NCI-H2107 (cell line): Measurements from ENCODE around the gene MBOAT1.

Experiments
- DNase-seq: peaks from one replicate; lab custom pipeline; 2025; lab: John Stamatoyannopoulos, UW

MBOAT1 gene

DNA sequence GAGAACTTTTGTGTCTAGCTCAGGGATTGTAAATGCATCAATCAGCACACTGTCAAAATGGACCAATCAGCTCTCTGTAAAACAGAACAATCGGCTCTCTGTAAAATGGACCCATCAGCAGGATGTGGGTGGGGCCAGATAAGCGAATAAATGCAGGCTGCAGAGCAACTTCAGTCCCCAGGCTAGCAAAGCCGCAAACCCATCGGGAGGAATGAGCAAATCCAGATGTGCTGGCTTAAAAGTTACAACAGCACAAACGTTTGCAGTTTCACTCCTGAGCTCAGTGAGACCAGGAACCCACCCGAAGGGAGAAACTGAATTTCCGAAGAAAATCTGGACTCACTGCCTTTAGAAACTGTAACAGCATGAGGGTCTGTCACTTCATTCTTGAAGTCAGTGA is 21.9 kb upstream of the MBOAT1 start:
- no peak for DNase-seq

DNA sequence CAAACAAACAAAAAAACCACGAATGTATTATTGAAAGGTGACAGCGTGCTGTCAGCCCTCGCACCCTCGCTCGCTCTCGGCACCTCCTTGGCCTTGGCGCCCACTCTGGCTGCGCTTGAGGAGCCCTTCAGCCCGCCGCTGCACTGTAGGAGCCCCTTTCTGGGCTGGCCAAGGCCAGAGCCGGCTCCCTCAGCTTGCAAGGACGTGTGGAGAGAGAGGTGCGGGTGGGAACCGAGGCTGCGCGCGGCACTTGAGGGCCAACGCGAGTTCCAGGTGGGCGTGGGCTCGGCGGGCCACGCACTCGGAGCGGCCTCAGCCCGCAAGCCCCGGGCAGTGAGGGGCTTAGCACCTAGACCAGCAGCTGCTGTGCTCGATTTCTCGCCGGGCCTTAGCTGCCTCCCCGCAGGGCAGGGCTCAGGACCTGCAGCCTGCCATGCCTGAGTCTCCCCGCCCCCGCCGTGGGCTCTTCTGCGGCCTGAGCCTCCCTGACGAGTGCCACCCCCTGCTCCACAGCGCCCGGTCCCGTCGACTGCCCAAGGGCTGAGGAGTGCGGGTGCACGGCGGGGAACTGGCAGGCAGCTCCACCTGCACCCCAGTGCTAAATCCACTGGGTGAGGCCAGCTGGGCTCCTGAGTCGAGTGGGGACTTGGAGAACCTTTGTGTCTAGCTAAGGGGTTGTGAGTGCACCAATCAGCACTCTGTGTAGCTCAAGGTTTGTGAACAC is 20.9 kb upstream of the MBOAT1 start:
- no peak for DNase-seq

DNA sequence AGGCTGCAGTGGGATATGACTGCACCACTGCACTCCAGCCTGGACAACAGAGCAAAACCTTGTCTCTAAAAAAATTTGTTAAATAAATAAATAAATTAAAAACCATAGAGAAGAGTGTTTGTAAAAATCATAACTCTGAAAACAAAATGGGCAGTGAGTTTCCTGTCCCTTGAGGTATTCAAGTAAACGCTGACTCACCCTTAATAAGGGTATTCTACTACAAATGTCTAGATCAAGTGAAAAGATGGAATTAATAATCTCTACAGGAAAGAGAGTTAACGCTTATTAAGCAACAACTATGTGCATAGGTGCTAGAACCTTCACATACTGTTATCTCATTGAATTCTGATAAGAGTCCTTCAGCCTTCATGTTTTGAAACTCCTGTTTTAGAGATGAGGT is 19.9 kb upstream of the MBOAT1 start:
- DNase-seq: no peak

DNA sequence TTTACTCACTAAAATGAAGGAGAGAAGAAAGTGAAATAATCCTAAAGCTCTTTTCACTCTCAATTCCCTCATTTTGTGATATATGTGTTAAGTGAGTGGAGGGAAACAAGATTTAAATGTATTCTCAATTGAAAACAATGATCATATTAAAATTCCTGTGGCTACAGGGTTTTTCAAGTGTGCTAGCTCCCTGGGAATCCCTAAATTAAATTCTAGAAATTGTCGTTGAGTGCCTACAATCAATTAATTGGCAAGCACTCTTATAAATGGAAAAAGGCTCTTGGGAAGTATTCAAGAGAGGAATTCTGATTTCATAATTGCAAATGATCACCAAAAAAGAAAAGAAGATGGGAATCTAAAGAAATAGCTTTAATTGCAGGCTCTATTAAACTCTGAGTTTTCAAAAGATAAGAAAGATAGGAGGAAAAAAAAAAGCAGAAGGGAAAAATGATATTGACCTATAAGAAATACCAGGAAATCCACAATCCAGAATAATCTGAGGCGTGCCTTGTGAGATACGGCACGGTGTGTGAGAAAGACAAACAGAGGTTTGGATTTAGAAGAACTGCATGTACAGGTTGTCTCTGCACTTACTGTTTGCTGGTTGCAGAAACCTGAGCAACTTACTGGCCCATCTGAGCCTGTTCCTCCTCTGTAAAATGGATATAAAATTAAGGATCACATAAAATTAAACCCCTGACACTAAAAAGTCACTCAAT is 18.3 kb upstream of the MBOAT1 start:
- DNase-seq: no peak

DNA sequence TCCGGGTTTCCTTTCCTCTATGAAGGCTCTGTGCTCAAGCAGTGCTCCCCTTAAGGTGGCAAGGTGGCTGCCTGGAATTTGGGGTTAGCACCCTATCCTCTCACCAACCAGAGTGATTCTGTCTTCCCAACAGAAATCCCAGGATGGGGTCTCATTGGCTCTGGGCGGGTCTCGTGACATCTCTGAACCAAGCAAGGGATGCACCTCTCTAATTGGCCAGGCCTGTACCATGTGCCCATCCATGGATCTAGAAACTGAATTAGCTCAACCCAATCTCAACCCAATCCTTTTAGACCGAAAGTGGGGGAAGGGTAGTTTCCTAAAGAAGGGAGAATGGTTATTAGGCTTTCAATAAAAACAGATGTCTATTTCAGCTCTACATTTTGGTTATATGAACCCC is 17.6 kb upstream of the MBOAT1 start:
- DNase-seq: no peak

DNA sequence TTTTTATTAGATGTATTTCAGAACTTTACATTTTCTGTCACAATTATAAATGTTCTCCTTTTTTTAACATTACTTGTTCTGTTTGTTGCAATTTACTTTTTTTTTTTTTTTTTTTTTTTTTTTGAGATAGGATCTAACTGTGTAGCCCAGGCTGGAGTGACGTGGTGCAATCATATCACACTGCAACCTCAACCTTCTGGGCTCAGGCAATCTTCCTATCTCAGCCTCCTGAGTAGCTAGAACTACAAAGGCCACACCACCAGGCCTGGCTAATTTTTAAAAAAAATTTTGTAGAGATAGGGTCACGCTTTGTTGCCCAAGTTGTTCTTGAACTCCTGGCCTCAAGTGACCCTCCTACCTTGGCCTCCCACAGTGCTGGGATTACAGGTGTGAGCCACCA is 15.1 kb upstream of the MBOAT1 start:
- no peak for DNase-seq

DNA sequence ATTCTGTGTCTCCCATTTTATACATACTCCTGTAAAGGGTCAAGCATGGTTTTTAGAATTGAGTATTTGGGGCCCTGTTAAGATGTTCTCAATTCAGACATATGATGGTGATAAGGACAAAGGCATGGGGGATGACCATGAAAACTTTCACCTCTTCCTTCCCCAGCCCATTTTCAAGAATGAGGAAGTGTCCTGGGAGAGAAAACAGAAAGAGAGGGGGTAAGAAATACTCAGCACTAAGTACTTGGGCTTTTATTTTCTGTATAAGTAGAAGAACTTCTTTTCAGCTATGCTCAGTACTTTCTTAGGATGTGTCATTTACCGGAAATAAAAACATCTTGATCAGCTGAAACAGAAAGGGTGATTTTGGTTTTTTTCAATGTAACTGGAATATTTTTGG is 10.9 kb upstream of the MBOAT1 start:
- DNase-seq: no peak

DNA sequence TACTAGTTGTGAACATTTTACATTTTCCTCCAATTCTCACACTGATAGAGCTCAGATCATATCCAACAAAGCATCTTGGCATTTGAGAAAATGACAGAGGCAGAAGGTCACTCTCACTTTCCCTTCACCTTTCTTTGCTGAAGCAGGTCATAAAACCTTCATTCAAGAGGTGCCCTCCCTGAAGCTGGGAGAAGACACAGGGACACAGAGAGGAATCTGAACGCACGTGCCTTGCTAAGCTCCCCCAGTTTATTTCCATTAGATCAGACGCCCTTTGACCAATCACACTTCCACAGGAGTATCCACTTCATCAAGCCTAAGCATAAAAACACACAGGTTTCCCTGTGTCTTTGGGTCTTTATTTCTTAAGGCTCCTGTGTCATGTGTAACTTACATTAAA is 9.2 kb upstream of the MBOAT1 start:
- DNase-seq: no peak

DNA sequence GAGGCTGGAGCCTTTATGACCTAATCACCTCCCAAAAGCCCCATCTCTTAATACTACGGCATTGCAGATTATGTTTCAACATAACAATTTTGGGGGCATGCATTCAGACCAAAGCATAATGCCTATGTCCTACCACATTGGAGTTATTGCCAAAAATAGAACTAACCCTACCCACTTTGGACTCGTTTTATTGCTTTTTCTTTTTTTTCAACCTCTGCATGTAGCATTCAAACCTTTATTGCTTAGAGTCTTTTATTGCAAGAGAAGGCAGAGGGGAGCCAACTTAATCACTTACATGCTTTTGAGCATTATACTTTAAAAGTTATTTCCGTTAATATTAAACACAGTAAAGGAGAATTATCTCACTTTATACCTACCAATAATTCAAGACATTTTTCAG is 8.1 kb upstream of the MBOAT1 start:
- no peak for DNase-seq

DNA sequence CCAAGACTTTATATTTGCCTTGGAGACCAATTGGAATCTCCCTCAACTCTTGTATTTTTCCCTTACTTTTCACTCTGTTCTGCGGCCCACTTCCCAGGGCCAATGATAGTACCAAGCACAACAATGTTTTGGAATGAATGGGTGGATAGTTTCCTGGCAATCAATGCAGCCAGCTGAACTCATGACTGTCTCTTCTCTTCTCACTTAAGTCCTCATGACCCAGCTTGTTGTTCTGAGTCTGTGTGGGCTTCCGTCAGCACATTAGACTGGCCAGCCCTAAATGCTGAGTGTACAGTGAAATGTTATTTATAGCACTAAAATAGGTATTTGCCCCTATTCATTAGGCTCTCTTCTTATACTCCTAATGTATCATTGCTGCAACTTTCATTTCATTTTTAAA is 5.6 kb upstream of the MBOAT1 start:
- DNase-seq: no peak

DNA sequence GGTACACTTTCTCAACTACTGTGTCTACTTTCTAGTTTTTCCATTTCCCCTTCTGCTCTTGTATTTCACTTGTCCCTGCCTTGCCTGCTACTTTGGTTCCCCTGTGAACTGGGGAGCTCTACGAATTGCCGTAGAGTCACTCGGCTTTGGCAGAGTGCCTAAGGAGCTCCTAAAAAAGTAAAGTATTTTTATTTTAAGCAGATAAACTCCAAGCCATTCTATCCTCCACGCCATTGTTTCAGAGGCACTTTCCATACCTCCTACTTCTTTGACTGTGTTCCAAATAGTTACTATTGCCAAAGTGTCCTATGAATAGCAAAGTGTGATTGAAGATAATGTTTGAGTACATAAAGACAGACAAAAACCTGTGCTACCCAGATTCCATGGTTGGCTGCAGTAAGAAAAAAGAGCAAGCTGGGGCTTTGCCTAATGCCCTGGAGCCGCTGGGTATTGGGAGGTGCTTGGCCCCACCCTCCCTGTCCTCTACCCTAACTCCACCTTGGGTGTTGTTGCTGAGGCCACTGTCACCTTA is 5.1 kb upstream of the MBOAT1 start:
- peak; percentile 0 for DNase-seq

DNA sequence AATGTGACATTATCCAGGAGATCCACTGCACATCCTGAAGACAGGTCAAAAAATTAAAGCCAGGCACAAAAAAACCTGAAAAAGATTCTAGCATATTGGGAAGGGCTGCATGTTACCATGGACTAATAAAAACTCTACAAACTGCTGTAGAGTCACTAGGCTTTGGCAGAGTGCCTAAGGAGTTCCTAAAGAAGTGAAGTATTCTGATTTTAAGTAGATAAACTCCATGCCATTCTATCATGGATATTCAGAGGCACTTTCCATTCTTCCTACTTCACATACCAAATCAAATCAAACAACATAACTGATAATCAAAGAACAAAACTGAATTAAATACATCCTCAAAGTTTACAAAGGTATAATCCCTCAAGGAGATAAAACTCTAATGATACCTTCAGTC is 3.0 kb upstream of the MBOAT1 start:
- DNase-seq: no peak

DNA sequence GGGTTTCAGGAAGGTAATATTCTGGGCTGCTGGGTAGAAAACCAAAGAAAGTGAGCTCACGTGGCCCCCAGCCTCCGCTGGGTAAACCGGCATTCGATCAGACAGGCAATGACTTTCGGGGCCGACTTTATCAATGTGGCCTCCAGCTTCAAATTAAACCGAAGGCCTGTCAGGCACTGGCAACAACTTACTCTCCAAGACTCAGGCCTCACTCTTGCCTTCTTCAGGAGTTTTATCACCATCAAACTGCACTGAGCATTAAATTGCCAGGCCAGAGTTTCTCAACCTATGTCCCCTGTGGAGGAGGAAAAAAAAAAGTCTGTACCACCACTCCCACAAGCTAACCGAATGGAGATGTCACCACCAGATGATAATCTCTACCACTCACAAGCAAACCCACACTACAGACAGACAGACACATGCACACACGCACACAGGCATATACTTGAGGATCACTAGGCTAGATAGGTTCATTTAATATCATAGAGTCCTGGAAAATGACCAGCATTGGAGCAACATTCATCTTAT is 1.1 kb upstream of the MBOAT1 start:
- no peak for DNase-seq

DNA sequence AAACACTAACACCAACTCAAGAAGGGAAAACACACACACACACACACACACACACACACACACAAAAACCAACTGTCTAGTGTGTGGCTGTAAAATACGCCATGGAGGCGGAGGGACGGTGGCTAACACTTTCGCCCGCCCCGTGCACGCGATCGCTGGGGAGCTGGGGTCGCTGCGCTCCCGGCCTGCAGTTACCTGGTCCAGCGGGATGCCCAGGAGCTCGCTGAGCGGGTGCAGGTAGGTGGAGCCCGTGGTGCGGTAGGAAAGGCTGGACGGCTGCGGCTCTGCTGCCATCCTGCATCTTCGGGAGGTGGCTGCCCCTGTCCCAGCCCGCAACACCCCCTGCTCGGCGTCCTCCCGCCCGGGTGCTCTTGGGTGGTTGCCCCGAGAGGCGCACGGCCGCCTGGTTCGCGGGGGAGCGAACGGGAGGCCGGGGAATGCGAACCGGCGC is 303 bp downstream of the MBOAT1 start:
- no peak for DNase-seq

DNA sequence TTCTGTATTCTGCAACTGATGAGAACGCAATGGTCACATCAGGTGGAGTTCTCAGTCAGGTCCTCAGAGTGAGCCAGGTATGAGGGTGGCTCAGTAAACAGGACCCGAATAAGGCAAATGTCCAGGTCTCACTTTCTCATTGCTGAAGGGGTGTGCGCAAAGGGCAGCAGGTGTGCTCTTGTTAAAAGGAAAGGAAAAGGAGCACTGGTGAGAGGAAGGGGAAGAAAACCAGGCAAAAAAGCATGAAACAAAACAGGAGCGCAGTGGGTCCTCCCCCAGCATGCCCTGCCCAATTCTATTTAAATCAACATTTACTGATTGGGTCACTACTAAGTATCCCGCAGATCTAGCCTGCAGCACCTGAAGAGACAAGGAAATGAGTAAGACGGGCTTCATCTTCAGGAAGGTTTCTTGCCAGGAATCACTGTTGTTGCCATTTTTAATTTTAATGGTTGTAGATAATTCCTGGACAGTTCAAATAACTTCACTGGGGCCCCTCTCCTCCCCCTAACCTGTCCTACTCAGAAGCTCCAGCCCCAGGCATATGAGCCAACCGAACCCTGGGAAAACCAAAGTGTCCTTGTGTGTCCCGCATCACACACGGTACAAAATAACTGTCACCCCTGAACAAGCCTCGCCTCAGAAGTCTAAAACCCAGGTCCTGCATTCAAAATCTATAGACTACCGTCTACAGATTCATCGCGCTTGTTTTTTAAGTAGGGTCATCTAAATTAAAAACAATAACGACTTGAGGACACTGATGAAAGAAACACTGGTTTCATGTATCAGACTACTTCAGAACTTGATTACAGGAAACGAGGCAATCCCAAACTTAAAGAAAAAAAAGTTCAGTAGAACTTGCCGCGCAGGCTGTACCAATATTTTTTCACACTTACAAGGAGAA is 980 bp downstream of the MBOAT1 start:
- no peak for DNase-seq

DNA sequence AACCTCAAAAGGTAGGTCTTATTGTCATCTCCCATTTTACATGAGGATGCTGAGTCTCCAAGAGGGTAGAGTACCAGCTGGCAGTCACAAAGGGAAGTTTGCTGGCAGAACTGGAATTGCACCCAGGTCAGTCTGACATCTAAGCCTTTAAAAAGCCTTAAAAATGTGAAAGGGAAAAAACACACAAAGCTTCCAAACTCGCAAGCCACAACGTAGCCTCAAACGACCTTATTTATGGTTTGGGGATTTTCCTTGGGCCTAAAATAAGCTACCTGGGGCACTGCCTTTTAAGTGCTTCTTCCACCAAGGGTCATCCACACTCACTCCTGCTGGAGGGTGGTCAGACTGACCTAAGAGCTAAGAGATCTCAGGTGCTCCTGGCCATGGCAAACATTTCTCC is 2.1 kb downstream of the MBOAT1 start:
- no peak for DNase-seq

DNA sequence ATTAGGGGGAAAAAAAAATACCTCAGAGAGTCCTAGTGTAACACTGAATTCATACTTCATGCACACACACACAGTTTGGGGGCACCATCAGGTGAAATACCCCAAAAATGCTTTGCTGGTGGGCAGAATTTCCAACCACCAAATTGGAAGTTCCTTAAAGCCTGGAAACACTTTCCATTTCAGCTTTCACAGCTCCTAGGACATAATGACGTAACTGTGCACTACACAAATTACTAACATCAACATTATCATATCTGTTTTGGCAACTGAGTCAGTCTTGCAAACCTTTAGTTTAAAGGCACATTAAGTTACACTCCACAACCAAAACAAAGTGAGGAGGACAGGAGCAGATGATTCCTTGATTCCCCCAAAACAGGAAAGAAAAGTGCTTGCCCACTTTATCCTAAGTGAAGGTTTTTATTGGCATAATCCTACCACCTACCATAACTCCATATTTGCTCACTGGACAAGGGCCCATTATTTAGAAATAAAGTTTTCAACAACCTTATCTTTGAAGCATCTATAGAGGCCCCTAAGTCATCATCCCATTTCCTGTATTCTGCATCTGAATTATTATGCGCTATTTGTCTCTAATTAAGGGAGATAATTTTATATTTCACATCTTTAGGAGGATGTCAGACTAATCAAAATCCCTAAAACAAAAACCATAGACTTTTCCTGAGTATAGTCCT is 3.4 kb downstream of the MBOAT1 start:
- no peak for DNase-seq

DNA sequence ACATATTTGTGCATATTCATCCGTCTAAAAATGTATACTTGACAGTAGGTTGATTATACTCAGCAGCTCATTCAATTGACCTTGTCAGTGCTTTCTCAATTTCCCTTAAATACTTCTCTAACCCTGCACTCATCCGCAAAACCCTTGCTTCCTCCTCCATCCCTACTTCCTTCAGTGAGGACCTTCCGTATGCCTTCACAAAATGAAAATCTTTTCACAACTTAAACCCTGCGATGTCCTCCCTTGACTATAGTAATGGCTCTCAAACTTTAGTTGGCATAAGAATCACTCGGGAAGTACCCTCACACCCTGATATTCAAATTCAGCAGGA is 5.2 kb downstream of the MBOAT1 start:
- no peak for DNase-seq

DNA sequence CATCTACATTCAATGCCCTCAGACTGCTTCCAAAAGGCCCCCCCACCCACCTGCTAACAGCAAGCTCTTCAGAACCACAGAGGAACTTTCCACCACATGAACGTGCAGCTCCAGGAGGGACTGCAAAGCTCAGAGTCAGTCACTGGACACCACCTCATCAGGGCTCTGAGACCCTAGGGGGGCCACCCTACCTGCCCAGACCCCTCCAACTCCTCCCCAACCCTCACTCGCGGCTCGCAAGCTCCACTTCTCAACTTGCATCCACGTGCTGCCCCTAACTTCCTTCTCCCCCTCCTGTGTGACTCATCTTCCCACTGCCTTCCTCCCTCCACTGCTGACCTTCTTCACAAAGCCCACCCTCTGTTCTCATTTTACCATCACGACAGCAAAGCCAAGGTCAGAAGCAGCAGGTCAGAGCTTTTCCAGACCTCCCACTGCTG is 6.5 kb downstream of the MBOAT1 start:
- no peak for DNase-seq

DNA sequence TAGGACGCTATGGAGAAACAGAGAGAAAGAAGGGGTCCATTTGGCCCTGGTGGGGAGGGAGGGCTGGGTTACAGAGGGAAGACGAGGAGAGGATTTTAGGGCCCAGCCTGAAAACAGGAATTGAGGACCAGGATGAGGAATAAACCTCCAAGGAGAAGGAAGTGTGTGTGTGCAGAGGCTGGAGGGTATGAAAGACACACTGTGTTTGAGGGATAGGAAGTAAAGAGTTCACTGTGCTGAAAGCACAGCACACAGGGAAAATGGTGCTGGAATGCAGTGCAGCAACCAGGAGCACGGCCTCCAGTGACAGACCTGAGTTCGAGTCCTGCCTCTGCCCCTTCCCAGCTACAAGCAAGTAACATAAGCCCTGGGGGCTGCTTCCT is 7.8 kb downstream of the MBOAT1 start:
- no peak for DNase-seq

DNA sequence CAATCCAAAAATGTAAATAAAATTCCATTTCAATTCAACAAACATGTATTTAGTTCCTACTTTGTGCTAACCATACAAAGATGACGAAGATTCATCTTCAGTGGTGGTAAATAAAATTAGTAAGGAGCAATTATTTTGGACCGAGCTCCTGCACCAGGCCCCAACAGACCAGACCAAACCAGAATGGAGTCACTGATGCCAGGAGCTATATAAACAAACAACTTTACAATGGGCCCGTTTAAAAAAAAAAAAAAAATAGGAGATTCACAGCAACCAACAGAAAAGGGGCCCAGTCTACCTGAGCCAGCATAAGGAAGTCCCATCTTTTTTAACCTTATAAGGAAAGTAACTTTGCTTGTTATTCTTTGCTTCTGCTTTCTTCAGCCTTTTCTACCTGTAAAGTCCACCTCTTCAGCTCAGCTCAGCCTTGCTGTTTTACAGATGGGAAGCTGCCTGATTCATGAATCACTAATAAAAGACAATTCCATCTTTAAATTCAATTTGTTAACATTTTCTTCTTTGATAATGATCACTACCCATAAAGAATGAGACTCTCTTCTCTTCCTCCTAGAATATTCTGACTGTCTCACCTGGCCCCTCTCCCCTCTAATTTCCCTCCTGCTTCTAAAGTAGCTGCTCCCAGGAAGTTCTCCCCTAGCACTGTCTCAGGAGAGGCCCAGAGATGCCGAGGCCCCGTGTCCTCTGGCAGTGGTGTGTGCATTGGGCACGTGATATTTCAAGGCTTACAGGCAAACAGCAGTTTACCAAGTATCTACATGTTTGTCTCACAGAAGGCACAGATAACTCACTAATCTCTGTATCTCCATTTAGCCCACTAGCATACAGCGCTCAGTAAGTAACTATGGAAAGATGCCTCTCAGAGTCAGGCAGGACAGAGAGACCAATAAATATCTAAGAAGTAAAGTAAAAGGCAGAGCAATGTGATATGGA is 8.4 kb downstream of the MBOAT1 start:
- DNase-seq: no peak
